H9 (cell line): Measurements from ENCODE around the gene EBP. TPM values are rescaled to one million over a fixed set of nuclear protein-coding genes. Genes with fewer than 3 reads are reported as not detected.

ENCODE experiments used
- DNase-seq: peaks from one replicate; pipeline ENCODE4 v3.0.0-alpha.2; 2017
- H2AFZ ChIP-seq: one replicate; pipeline ENCODE4 v1.6.1; 2013; ENCODE audit warnings: mild to moderate bottlenecking, low read length, control low read depth, moderate library complexity
- H2AK5ac ChIP-seq: 2 replicates; pipeline ENCODE4 v1.6.1; 2013; ENCODE audit warnings: low read length, control low read depth, mixed read lengths; ENCODE audit not compliant: insufficient read length
- H2BK120ac ChIP-seq: one replicate; pipeline ENCODE4 v1.6.1; 2013; ENCODE audit warnings: low read depth, mild to moderate bottlenecking, low read length, control low read depth, inconsistent platforms; ENCODE audit not compliant: poor library complexity, severe bottlenecking
- H2BK12ac ChIP-seq: 2 replicates; pipeline ENCODE4 v1.6.1; 2013; ENCODE audit warnings: low read length, control low read depth, mixed read lengths, low read depth; ENCODE audit not compliant: insufficient read length
- H2BK15ac ChIP-seq: 2 replicates; pipeline ENCODE4 v1.6.1; 2013; ENCODE audit warnings: low read depth, low read length, control low read depth
- H2BK20ac ChIP-seq: one replicate; pipeline ENCODE4 v1.6.1; 2013; ENCODE audit warnings: low read depth, mild to moderate bottlenecking, low read length, control low read depth, inconsistent platforms; ENCODE audit not compliant: poor library complexity, severe bottlenecking
- H2BK5ac ChIP-seq: 2 replicates; pipeline ENCODE4 v1.6.1; 2013; ENCODE audit warnings: low read length, control low read depth, mixed read lengths; ENCODE audit not compliant: insufficient read length
- H3K14ac ChIP-seq: 2 replicates; pipeline ENCODE4 v1.6.1; 2013; ENCODE audit warnings: low read length, control low read depth; ENCODE audit not compliant: insufficient read depth
- H3K18ac ChIP-seq: 2 replicates; pipeline ENCODE4 v1.6.1; 2013; ENCODE audit warnings: low read depth, mild to moderate bottlenecking, mixed read lengths, low read length, control low read depth; ENCODE audit not compliant: insufficient read length
- H3K23ac ChIP-seq: 2 replicates; pipeline ENCODE4 v1.6.1; 2013; ENCODE audit warnings: low read length, control low read depth, mixed read lengths, low read depth; ENCODE audit not compliant: insufficient read length
- H3K23me2 ChIP-seq: 2 replicates; pipeline ENCODE4 v1.6.1; 2013; ENCODE audit warnings: low read depth, mild to moderate bottlenecking, mixed read lengths, low read length, control low read depth; ENCODE audit not compliant: insufficient read length, poor library complexity, severe bottlenecking
- H3K27ac ChIP-seq: 2 replicates; pipeline ENCODE4 v1.5.1; 2013; ENCODE audit warnings: low read length, control low read depth, mixed read lengths, low read depth; ENCODE audit not compliant: insufficient read length
- H3K27me3 ChIP-seq: 2 replicates; pipeline ENCODE4 v1.6.1; 2013; ENCODE audit warnings: low read length, control low read depth, inconsistent platforms; ENCODE audit not compliant: insufficient read depth
- H3K4ac ChIP-seq: 2 replicates; pipeline ENCODE4 v1.6.1; 2013; ENCODE audit warnings: low read depth, mild to moderate bottlenecking, control low read depth, inconsistent platforms, low read length, moderate library complexity
- H3K4me1 ChIP-seq: 2 replicates; pipeline ENCODE4 v1.6.1; 2013; ENCODE audit warnings: low read length, control low read depth, inconsistent platforms; ENCODE audit not compliant: insufficient read depth
- H3K4me2 ChIP-seq: 2 replicates; pipeline ENCODE4 v1.6.1; 2013; ENCODE audit warnings: low read length, control low read depth, mixed read lengths; ENCODE audit not compliant: insufficient read length, insufficient read depth
- H3K56ac ChIP-seq: 2 replicates; pipeline ENCODE4 v1.6.1; 2013; ENCODE audit warnings: low read depth, mild to moderate bottlenecking, mixed read lengths, low read length, control low read depth; ENCODE audit not compliant: insufficient read length
- H3K79me1 ChIP-seq: 2 replicates; pipeline ENCODE4 v1.6.1; 2013; ENCODE audit warnings: low read depth, mild to moderate bottlenecking, moderate library complexity, low read length, control low read depth, inconsistent platforms; ENCODE audit not compliant: insufficient read depth, poor library complexity, severe bottlenecking
- H3K79me2 ChIP-seq: 2 replicates; pipeline ENCODE4 v1.6.1; 2013; ENCODE audit warnings: low read length, control low read depth, inconsistent platforms; ENCODE audit not compliant: insufficient read depth
- H3K9ac ChIP-seq: 2 replicates; pipeline ENCODE4 v1.6.1; 2013; ENCODE audit warnings: low read length, control low read depth, mixed read lengths; ENCODE audit not compliant: insufficient read length; ENCODE audit errors: extremely low read depth
- H3K9me3 ChIP-seq: one replicate; pipeline ENCODE4 v1.6.1; 2013; ENCODE audit warnings: low read depth, low read length, inconsistent platforms; ENCODE audit not compliant: control insufficient read depth
- H3T11ph ChIP-seq: one replicate; pipeline ENCODE4 v1.6.1; 2013; ENCODE audit warnings: mild to moderate bottlenecking, low read length, control low read depth, inconsistent platforms
- H4K20me1 ChIP-seq: one replicate; pipeline ENCODE4 v1.6.1; 2013; ENCODE audit not compliant: control insufficient read depth, insufficient read length, insufficient read depth
- H4K5ac ChIP-seq: 2 replicates; pipeline ENCODE4 v1.6.1; 2013; ENCODE audit warnings: low read depth, mild to moderate bottlenecking, mixed read lengths, low read length, control low read depth; ENCODE audit not compliant: insufficient read length
- H4K8ac ChIP-seq: replicated peaks from 2 replicates; pipeline ENCODE4 v1.6.1; 2013; ENCODE audit warnings: low read length, control low read depth, mixed read lengths, low read depth; ENCODE audit not compliant: insufficient read length
- H4K91ac ChIP-seq: 2 replicates; pipeline ENCODE4 v1.6.1; 2013; ENCODE audit warnings: low read depth, mild to moderate bottlenecking, moderate library complexity, mixed read lengths, low read length, control low read depth; ENCODE audit not compliant: insufficient read length
- H3K27ac Mint-ChIP-seq, 3 experiments: 2 replicates in 2 of 3; 3 replicates in 1 of 3; pipeline ENCODE4 v1.8.0; 2020 to 2021; ENCODE audit warnings: mixed read lengths in 3 of 3, mild to moderate bottlenecking in 1 of 3, moderate library complexity in 1 of 3
- H3K27me3 Mint-ChIP-seq: 2 replicates; pipeline ENCODE4 v1.8.0; 2021; ENCODE audit warnings: low read depth, mild to moderate bottlenecking, moderate library complexity, mixed read lengths
- H3K36me3 Mint-ChIP-seq, 3 experiments: 2 replicates in 2 of 3; 3 replicates in 1 of 3; pipeline ENCODE4 v1.8.0; 2020 to 2021; ENCODE audit warnings: low read depth in 3 of 3, mixed read lengths in 3 of 3; ENCODE audit not compliant: insufficient read depth in 1 of 3
- H3K4me1 Mint-ChIP-seq, 2 experiments: 2 replicates each; pipeline ENCODE4 v1.8.0; 2020; ENCODE audit warnings: mixed read lengths in 2 of 2
- H3K4me3 Mint-ChIP-seq, 2 experiments: 2 replicates in 1 of 2; 3 replicates in 1 of 2; pipeline ENCODE4 v1.8.0; 2020 to 2021; ENCODE audit warnings: mild to moderate bottlenecking in 2 of 2, mixed read lengths in 2 of 2, moderate library complexity in 1 of 2
- H3K9me3 Mint-ChIP-seq, 2 experiments: 2 replicates in 1 of 2; 3 replicates in 1 of 2; pipeline ENCODE4 v1.8.0; 2020; ENCODE audit warnings: mild to moderate bottlenecking in 2 of 2, mixed read lengths in 2 of 2, moderate library complexity in 1 of 2
- CTCF ChIP-seq: fragments of 200-600 bp; sonication (generic); conservative IDR thresholded peaks from 3 replicates; pipeline ENCODE4 v1.8.0; 2021; ENCODE audit warnings: antibody characterized with exemption, mild to moderate bottlenecking
- WGBS: extraction: QIAGEN DNeasy Blood & Tissue Kit; methylation state at CpG from one replicate; pipeline ENCODE4 v1.1.7; 2013; ENCODE audit warnings: missing lambda C conversion rate, low lambda C conversion rate, mixed read lengths; ENCODE audit not compliant: insufficient read length; ENCODE audit errors: extremely low coverage; 5-methylcytosine and 5-hydroxymethylcytosine counted together
- total RNA-seq: library from RNA; stranded (reverse); gene quantifications from 2 replicates; pipeline ENCODE4 v1.2.1, GENCODE V29; 2021

EBP gene
- total RNA-seq, 1 experiment from 2014 or later: 117 TPM

- H3K9me3 Mint-ChIP-seq: peaks cover 69 to 78% of the 10 kb centered on the region in 2 experiments
Measured at GRCh38 chrX:48497871-48498270, 23.7 kb upstream of the EBP start.

More at GRCh38 chrX:48497871-48498270, 23.7 kb upstream of the EBP start:
- Histone ChIP-seq H3K14ac (no peak overlapping the region), H4K20me1 (no peaks in the 10 kb centered on the region), H3K4me1 (no peaks in the 10 kb centered on the region), H3T11ph (no peak overlapping the region), H3K79me2 (no peaks in the 10 kb centered on the region), H4K8ac (no peak overlapping the region), H3K18ac (no peak overlapping the region), H3K4ac (no peak overlapping the region), H2BK5ac (no peak overlapping the region), H3K27ac (no peak overlapping the region), H3K27me3 (no peaks in the 10 kb centered on the region), H2BK120ac (no peak overlapping the region), H2BK20ac (no peak overlapping the region), H3K56ac (no peak overlapping the region), H3K23ac (no peak overlapping the region), H3K4me2 (no peak overlapping the region), H4K91ac (no peak overlapping the region), H2BK12ac (no peak overlapping the region), H4K5ac (no peak overlapping the region), H3K79me1 (no peaks in the 10 kb centered on the region), H2AFZ (no peak overlapping the region), H2BK15ac (no peak overlapping the region), H3K9ac (no peak overlapping the region), H3K9me3 (peaks cover 9% of the 10 kb centered on the region), H2AK5ac (no peak overlapping the region), H3K23me2 (no peaks in the 10 kb centered on the region)
- Mint-ChIP-seq H3K36me3 (no peaks in the 10 kb centered on the region; a peak in 2 of 7 replicates), H3K4me3 (no peak overlapping the region), H3K27me3 (no peaks in the 10 kb centered on the region; the same call in none of the 2 replicates), H3K4me1 (0 out of 4 replicates have a peak, but pooled peaks cover 0 to 2% of the 10 kb centered on the region in 2 experiments), H3K27ac (no peak overlapping the region)
- TF ChIP-seq CTCF: no peak
- no peak for DNase-seq
- no CpG with 5 or more reads among the region's 5 CpGs for WGBS
